GM08714 (cell line): ENCODE results near the gene ERC2.

Experiments used
- H3K4me3 ChIP-seq: fragments of 200-500 bp; sonication (Bioruptor generic); 2 replicates; pipeline ENCODE4 v1.5.1; 2014; ENCODE audit warnings: mild to moderate bottlenecking, low read length, inconsistent platforms
- ZNF274 ChIP-seq: IDR thresholded peaks from 2 replicates; pipeline ENCODE4 v1.6.1; 2012; ENCODE audit warnings: mild to moderate bottlenecking, low read depth, low read length

The ERC2 gene

GRCh38 chr3:55929154-55929869, 539.0 kb downstream of the ERC2 start:
- no peak for TF ChIP-seq ZNF274
- no peak overlapping the region for H3K4me3 ChIP-seq

GRCh38 chr3:55923626-55924025, 544.6 kb downstream of the ERC2 start:
- no peak for TF ChIP-seq ZNF274
- no peak overlapping the region for H3K4me3 ChIP-seq

GRCh38 chr3:55923207-55923606, 545.1 kb downstream of the ERC2 start:
- no peak for TF ChIP-seq ZNF274

GRCh38 chr3:55912880-55913279, 555.4 kb downstream of the ERC2 start:
- no peak overlapping the region for H3K4me3 ChIP-seq
- no peak for TF ChIP-seq ZNF274

More at GRCh38 chr3:55923207-55923606, 545.1 kb downstream of the ERC2 start:
- no peak overlapping the region for H3K4me3 ChIP-seq

- no peak overlapping the region for H3K4me3 ChIP-seq
- TF ChIP-seq ZNF274 = no peak
Observed at GRCh38 chr3:55911266-55911665, 557.0 kb downstream of the ERC2 start.

GRCh38 chr3:55910543-55910942, 557.7 kb downstream of the ERC2 start:
- H3K4me3 ChIP-seq = no peak overlapping the region
- no peak for TF ChIP-seq ZNF274

- H3K4me3 ChIP-seq = no peak overlapping the region
- TF ChIP-seq ZNF274 = no peak
Observed at GRCh38 chr3:55909373-55909772, 558.9 kb downstream of the ERC2 start.

GRCh38 chr3:55907616-55908015, 560.7 kb downstream of the ERC2 start:
- no peak for TF ChIP-seq ZNF274
- no peak overlapping the region for H3K4me3 ChIP-seq

GRCh38 chr3:55906896-55907295, 561.4 kb downstream of the ERC2 start:
- TF ChIP-seq ZNF274 = no peak

GRCh38 chr3:55904716-55905115, 563.6 kb downstream of the ERC2 start:
- no peak for TF ChIP-seq ZNF274
- H3K4me3 ChIP-seq = no peak overlapping the region

More at GRCh38 chr3:55906896-55907295, 561.4 kb downstream of the ERC2 start:
- H3K4me3 ChIP-seq = no peak overlapping the region

GRCh38 chr3:55903680-55904079, 564.6 kb downstream of the ERC2 start:
- TF ChIP-seq ZNF274 = no peak
- H3K4me3 ChIP-seq = no peak overlapping the region

DNA sequence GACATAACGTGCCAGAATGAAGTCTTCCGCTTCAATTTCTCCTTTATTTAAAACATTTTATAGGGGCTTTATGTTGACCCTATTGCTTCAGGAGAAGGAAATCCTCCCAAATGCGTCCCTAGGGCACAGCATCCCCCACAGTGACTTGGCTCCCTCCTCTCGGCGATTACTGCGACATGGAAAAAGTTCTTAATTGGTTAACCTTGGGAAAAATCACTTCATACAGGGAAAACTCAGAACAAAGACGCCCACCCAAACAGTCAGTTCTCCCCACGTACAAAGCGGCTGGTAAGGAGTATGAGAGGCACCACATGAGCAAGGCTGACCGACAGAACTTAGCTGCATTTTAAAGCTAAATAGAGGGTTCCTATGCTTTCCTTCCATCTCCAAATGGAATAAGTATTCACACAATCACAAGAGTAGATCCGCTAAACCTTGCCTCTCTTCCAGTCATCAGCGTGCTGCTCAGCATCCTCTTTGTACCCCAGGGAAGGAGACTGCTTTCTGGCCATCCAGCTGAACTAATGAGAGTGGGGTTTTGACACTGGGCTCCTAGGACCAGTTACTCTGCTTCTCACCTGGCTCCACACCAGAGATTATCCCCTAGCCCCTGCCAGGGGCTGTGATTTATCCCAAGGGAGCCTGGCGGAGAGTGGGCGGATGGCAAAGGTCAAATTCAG, 565.9 kb downstream of the ERC2 start:
- no peak overlapping the region for H3K4me3 ChIP-seq
- TF ChIP-seq ZNF274 = no peak

DNA sequence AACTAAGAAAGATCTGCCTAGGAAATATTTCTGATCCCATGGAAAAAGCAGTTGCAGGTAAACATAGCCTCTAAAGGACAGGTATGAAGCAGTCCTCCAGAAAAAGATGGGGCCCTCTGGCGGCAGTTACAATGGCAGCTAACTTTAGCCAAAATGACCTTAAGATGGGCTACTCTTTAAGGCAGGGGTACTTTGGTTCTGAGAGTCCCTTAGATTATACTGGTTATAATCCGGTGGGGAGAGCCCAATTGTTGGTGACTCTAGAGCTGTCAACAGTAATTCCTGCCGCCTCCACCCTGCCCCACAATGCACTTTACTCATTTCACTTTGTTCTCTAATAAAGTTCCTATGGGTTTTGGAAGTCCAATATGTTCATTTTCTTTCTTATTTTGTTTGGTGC, 568.4 kb downstream of the ERC2 start:
- TF ChIP-seq ZNF274 = no peak
- H3K4me3 ChIP-seq = no peak overlapping the region

DNA sequence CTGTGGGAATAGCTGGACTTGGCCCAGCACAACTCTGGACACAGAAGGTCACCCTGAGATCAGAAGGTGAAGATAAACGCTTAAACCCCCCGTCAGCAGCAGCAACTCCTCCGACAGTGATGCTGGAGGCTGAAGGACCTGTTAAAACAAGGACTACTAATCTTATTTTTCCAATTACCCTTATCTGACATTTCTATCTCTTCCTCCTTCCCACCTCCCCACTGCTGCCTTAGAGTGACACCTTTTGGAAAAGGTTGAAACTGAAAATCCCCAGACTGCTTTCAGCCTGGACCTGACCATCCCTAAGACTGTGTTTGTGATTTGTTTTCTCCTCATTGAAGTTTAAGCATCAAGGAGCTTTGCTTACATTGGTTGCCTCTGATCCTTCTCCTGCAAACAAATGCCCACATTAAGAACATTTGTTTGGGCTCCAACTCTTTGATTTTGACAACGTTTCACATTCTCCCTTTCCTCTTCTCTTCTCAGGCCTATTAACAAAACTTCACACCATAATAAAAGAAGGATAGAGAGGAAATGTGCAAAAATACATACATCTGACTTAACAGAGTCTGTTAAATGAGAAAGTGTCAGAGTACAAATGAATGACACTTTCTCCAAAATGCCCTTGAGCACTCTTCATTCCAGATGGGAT, 570.6 kb downstream of the ERC2 start:
- TF ChIP-seq ZNF274 = no peak
- H3K4me3 ChIP-seq = no peak overlapping the region
